HG03159 (cell line): ENCODE measurements around the gene BNIP1.

ENCODE experiments used
- ATAC-seq: cut with Tn5 transposase; IDR thresholded peaks from one replicate; pipeline ENCODE4 v1.9.1; 2021; ENCODE audit warnings: mild to moderate bottlenecking, moderate library complexity; ENCODE audit not compliant: unreplicated experiment

BNIP1 gene

GRCh38 chr5:173210877-173211276, 66.5 kb downstream of the BNIP1 start:
- ATAC-seq = no peak

GRCh38 chr5:173211284-173211683, 67.0 kb downstream of the BNIP1 start:
- no peak for ATAC-seq

GRCh38 chr5:173213236-173213933, 69.1 kb downstream of the BNIP1 start:
- no peak for ATAC-seq
